ENCODE data around the gene LSM3. TPM values are rescaled to one million over a fixed set of nuclear protein-coding genes. Genes with fewer than 3 reads are reported as not detected.
"Not testable (repeated sequence)": the region's sequence is repeated elsewhere in the genome, so short reads cannot be mapped to it uniquely, and the experiment has no call there.

Gene LSM3
- polyA plus RNA-seq, 12 donors = 6.3 to 15.7 (median 12.3) TPM; not detected in 1

DNA sequence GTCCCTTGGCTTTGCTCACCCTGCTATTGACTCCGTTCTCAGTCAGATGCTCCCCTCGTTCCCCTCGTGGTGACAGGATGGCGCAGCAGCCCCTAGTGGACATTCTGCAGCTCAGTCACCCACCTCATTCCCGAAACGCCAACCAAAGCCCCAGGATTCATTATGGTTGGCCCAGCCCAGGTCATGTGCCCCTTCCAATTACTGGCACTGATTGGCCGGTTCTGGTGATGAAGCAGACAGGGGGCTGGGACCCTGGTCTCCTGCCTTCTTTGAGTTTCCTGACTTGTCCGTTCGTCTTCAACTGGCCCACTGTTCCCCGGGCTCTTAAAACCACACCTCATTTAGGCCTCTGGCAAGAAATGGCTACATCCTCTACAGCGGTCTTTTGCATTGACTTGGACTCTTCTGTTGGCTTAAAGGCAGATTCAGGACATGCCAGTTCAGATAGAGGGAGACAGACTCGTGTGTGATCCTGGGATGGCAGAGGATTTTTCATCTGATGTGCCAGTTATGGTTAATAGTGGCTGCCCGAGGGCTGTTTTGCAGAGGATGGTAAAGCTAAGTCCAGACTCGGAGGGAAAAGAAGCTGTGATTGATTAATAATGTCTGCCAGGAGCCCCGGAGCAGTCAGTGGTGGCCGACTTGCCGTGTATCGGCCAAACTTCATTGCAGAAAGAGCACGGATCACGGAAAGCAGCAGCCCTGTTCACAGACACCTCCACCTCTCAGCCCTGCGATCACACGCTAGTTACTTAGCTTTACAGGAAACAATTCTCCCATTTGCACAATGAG, 37.8 kb downstream of the LSM3 start:
- peak; percentile 43 for DNase-seq

- DNase-seq = no peak
Measured at GRCh38 chr3:14218355-14218754, 39.7 kb downstream of the LSM3 start.

DNA sequence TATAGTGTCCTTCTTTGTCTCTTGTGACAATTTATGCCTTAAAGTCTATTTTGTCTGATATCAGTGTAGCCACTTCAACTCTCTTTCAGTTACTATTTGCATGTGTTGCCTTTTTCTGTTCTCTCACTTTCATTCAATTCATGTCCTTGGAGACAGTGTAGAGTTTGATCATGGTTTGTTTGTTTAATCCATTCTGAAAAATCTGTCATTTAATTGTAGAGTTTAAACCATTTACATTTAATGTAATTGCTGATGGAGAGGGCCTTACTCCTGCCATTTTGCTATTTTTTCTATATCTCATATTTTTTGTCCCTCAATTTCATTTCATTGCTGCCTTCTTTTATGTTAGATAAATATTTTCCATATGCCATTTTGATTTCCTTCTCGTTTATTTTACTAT, 42.3 kb downstream of the LSM3 start:
- DNase-seq = no peak

GRCh38 chr3:14221902-14222301, 43.3 kb downstream of the LSM3 start:
- no peak for DNase-seq

DNA sequence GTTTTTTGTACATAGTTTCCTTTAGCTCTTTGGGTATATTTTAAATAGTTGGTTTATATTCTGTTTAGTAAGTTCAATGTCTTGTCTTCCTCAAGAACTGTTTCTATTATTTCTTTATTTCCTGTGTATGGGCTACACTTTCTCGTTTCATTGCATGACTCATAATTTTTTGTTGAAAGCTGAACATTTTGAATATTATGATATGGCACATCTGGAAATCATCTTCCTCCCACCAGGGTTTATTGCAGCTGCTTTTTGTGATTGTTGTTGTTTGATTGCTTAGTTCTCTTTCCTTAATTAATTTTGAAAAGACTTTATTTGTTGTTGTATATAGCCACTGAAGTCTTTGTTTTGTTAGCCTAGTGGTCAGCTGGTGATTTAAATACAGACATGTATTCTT, 43.8 kb downstream of the LSM3 start:
- DNase-seq = peak; percentile 34

- no peak for DNase-seq
Measured at GRCh38 chr3:14222900-14223594, 44.4 kb downstream of the LSM3 start.

GRCh38 chr3:14223595-14223994, 45.0 kb downstream of the LSM3 start:
- DNase-seq = no peak

GRCh38 chr3:14224895-14225294, 46.3 kb downstream of the LSM3 start:
- DNase-seq = no peak

DNA sequence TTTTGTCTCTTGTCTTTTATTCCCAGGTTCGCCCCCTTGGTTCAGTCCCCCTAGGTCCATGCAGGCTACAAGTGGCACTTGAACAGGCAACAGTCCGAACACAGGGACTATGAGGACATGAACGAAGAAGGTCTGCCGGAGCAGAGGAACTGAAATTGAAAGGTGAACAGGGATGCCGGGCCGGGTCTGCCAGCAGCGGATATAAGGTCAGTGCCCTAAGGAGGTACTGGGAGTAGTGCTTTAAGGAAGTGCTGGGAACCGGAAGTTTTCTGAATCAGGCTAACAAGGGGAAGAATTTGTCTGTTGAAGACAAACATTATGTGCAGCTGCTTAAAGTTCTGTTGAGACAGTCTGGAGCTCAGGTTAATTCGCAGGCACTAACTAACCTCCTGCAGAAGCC, 46.8 kb downstream of the LSM3 start:
- DNase-seq = no peak

DNA sequence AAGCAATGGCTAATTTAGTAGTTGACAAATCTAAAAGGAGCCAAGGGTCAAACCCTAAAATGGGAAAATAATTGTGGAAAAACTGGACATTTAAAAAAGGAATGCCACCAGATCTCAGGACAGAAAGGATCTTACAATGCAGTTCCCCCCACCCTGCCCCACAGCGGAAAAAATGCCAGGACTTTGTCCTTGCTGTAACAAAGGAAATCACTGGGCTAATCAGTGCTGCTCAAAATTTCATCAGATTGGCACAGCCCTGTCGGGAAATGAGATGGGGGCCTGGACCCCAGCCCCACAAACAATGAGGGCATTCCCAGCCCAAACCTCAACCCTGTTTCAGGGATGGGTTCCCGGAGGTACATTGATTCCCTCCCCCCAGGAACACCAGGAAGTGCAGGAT, 47.7 kb downstream of the LSM3 start:
- not testable (repeated sequence) for DNase-seq

GRCh38 chr3:14227856-14228255, 49.2 kb downstream of the LSM3 start:
- DNase-seq = no peak

DNA sequence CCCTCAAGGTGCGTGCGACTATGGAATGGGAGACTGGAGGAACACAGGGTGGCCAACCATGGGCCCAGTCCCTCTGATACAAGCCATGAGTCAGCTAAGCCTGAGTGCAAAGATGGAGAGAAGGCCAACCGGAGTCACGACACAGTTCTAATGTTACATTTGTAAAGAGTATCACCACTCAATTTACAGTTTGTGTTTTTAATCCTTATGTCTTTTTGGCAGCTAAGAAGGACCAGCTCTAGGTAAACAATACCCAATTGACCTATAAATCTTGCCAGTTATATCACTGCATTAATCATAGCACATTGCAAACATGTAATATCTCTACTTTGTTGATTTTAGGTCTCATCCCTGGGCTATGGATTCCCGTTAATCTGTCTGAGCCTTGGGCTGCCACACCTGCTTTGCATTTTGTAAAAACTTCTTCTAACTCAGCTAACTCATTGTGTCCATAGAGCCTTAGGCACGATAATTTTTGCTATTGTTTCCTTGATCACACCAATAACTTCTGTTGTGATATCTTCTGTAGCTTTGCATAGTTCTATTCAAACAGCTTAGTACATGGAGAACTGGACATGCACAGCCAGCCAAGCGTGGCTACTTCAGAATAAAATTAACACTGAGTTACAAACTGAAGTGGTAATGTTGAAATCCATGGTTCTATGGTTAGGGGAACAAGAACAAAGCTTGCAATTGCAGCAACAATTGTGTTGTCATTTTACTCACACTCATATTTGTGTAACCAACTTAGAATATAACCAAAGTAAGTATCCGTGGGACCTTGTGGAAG, 50.3 kb downstream of the LSM3 start:
- no peak for DNase-seq

DNA sequence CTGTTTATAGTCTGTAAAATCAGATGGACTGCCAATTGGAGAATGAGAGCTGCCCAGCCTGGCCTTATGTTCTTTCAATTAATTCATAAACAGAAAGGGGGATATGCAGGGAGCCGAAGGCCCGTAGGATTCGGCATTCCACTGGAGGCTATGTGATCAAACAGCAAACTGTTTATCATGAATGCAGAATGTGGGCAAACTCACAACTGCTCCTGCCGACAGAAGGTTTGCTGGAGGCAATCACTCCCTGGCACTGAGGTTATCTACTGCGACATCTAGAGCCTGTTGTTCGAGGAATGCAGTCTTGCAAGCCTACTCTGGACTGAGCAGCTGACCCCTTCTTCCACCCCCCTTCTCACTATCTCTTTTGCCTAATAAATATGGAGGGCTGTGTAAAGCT, 51.1 kb downstream of the LSM3 start:
- DNase-seq = not testable (repeated sequence)

GRCh38 chr3:14230729-14231128, 52.1 kb downstream of the LSM3 start:
- DNase-seq = no peak

- no peak for DNase-seq
Measured at GRCh38 chr3:14231145-14231990, 52.8 kb downstream of the LSM3 start.

DNA sequence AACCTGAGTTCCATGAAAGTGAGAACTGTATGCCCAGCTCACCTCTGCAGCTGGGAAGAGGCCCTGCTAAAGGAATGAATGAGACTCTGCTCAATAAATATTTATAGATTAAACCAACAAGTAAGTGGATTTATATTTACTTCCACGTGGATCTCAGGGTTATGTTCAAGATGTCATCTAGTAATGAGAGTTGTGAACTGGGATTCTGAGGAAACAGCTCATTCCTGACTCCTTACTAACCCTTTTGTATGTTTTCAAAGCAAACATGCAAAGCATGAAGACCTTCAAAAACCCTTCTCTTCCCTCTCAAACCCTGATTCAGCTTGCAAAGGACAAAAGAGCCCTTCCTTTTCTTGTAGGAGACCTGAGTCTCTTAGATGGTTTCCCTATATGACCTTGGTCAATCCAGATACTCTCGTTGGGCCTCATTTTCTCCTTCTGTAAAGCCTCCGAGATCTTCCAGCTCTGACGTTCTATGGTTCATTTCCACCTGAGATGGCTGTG, 53.4 kb downstream of the LSM3 start:
- no peak for DNase-seq

DNA sequence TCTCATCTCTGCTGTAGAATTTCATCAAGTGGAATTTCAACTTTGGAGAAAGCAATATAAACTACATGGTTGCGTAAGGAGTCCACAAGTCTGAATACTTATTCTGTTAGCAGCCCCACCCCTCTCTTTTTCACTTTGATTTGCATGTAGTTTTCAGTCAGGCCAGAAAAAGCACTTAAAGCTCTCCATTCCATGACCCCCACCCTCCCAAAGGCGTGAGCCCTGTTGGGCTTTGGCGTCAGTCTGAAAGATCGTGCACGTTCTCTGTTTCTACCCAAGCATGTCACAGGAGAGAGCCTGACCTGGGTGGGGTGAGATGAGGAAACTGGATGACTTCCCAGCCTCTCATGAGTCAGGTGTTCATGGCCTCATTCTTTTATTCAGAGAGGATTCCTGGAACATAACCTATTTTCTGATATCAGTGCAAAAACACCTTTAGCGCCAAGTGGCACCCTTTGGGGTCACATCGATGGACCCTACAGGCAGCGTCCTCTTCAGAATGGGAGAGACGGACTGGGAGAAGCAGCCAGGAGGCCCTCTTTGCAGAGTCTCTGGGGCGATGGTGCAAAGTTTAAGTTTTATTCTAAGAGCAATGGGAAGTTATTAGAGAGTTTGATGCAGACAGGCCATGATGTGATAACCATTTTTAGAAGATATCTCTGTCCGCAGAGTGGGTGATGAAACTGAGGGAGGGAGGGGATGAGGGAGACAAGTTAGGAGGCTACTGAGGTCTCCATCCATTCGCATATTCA, 55.8 kb downstream of the LSM3 start:
- DNase-seq = no peak

DNA sequence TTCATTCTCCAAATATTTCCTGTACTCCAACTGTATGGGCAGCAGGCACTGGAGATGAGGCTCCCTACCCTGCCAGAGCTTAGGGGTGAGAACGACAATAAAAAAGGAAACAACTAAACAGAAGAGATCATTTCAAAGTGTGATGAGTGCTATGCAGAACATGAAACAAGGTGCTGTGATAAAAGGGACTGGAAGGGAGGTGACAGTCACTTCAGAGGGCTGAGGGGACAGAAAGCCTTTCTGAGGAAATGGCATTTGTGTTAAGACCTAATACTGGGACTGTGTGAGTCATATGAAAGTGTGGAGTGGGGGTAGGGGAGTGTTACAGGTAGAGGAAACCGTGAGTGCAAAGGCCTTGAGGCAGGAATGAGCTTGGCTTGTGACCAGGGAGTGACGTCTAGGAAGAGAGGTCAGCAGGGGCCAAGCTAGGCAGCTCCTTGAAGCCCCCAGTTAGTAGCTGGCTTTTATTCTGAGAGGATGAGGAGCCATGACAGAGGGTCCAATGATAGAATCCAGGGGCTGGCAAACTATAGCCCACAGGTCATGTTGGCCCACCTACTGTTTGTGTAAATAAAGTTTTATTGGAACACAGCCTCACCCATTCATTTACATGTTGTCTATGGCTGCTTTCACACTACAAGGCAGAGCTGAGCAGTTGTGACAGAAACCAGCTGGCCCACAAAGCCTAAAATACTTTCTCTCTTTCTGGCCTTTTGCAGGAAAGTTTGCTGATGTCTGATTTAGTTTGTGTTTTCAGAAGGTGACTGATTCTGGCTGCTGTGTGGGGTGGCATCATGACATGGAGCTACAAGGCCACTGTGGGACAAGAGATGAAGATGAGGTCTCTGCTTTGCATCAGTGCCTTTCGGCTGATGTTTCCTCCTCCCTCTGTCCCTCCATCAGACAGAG, 56.6 kb downstream of the LSM3 start:
- DNase-seq = no peak

DNA sequence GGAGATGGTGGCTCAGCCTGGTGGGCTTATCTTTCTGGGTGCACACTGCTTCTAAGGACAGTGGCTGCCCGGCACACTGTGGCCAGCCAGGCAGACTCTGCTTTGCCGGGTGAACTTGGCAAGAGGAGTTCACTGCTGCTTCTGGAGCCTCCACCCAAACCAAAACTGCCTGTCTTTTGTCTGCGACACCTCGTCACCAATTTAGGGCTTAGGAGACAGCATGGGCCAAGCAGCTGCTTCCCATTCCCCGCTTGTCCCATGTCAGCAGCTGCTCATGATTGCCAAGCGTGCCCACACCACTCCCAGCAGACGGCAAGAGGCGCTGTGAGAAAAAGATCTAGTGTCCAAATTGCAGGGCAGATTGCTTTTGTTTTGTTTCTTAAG, 57.3 kb downstream of the LSM3 start:
- peak; percentile 34 for DNase-seq

DNA sequence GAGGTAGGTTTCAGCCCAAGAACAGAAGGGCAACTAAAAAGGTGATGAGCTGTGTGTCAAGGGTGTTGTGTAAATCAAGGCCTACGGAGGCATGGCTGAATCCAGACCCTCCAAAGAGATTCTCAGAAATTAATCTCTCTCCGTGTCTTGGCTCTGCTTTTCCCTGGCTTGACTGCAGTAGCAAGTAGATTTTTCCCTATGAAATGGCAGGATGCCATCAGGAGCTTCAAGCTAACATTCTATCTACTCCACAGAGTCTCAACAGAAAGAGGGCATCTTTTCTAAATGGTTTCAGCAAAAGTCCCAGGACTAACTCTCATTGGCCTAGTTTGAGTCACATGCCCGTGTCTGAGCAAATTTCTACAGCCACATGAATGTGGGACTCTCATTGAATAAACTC, 58.3 kb downstream of the LSM3 start:
- DNase-seq = peak; percentile 44
